HG03442 (cell line): Measurements from ENCODE around the gene ARMCX6.
"Not testable (repeated sequence)": the region's sequence is repeated elsewhere in the genome, so short reads cannot be mapped to it uniquely, and the experiment has no call there.

Experiments
- ATAC-seq: cut with Tn5 transposase; IDR thresholded peaks from one replicate; pipeline ENCODE4 v1.9.1; 2021; ENCODE audit warnings: mild to moderate bottlenecking, moderate library complexity; ENCODE audit not compliant: unreplicated experiment

The ARMCX6 gene

GRCh38 chrX:101617211-101618191 is at the start of gene ARMCX6:
ARMCX6 (minus strand) TSS chrX:101618000; CDS start chrX:101616620, 1,380 bp downstream.
- peak; percentile 92 for ATAC-seq

DNA sequence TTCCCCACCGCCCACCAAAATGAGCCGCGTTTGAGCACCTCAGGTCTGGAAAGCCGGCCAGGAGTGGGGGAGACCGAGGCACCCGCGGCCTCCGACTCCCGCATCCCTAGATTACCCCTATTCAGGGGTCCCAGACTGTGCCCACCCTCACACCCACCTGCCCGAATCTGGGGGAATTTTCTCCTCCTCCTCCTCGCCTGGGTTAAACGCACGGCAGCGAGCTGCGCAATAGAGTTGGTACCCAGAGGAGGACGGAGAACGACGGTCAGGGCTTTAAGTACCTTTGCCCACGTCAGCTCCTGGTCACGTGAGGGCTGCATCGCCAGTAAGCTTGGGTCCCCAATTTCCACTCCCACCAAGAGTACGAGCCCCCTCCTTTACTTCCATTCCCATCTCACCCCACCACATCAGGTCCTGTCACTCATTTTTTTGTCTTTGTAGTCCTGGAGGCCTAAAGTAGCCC is 41.8 kb upstream of the ARMCX6 start, which contains the start of gene ARMCX2:
Gene ARMCX2, minus strand, starts transcription at position 250 of the 463 bp plus-strand sequence. CDS start 2,262 bp downstream, outside the sequence.
- peak; percentile 62 for ATAC-seq

GRCh38 chrX:101658661-101659491 is 41.1 kb upstream of the ARMCX6 start:
- ATAC-seq = peak; percentile 76

- no peak for ATAC-seq
Measured at GRCh38 chrX:101657495-101657894, 39.7 kb upstream of the ARMCX6 start.

DNA sequence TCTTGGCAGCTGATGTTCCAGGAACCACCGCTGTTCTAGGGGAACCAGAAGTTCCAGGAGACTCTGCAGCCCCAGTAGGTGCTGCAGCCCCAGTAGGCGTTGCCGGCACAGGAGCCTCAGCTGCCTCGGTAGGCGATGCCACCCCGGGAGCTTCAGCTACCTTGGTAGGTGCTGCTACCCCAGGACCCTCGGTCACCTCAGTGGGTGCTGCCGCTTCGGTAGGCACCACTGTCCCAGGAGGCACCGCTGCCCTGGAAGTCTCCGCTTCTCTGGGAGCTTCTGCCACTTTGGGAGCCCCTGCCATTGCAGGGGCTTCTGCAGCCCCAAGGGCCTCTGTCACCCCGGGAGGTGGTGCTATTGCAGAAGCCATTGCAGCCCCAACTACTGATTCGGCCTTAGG is 39.0 kb upstream of the ARMCX6 start:
- no peak for ATAC-seq

- no peak for ATAC-seq
Measured at GRCh38 chrX:101655534-101655933, 37.7 kb upstream of the ARMCX6 start.

DNA sequence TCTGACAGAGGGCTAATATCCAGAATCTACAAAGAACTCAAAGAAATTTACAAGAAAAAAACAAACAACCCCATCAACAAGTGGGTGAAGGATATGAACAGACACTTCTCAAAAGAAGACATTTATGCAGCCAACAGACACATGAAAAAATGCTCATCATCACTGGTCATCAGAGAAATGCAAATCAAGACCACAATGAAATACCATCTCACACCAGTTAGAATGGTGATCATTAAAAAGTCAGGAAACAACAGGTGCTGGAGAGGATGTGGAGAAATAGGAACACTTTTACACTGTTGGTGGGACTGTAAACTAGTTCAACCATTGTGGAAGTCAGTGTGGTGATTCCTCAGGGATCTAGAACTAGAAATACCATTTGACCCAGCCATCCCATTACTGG is 29.9 kb upstream of the ARMCX6 start:
- ATAC-seq = not testable (repeated sequence)

DNA sequence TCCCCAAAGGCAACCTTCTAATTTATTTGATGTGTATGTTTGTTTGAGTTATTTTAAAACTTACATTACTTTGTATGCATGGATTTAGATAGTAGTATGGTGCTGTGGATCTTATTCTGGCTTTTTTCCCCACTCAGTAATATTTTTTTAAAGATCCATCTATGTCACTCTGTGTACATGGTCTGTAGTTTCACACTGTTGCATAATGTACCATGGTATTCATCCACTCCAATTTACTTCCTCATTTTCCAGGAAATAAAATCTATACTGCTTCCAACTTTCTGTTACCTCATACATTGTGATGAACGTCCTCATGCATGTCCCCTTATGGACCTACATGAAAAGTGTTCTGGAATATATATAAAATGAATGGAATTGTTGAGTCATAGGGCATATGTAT is 24.3 kb upstream of the ARMCX6 start:
- no peak for ATAC-seq

DNA sequence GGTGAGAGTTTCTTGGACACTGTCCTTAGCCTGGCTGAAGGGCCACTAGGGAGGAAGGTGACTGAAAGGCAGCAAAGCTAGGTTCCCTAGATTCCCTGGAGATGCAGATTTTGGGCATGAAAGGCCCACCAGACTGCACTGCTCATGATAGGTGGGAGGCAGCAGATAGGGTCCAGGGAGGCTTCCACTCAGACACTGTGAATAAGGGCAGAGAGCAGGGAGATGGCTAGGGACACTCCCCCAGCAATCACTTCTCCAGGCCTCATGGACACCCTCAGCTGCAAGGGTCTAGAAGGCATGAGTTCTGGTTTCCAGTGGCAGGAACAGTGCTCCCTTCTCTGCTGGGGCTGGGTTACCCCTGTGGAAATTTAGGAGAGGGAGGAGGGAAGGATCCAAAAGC is 21.8 kb upstream of the ARMCX6 start:
- no peak for ATAC-seq

GRCh38 chrX:101619364-101619763 is 1.6 kb upstream of the ARMCX6 start:
- ATAC-seq = no peak

- no peak for ATAC-seq
Measured at GRCh38 chrX:101605728-101606127, 12.1 kb downstream of the ARMCX6 start.

DNA sequence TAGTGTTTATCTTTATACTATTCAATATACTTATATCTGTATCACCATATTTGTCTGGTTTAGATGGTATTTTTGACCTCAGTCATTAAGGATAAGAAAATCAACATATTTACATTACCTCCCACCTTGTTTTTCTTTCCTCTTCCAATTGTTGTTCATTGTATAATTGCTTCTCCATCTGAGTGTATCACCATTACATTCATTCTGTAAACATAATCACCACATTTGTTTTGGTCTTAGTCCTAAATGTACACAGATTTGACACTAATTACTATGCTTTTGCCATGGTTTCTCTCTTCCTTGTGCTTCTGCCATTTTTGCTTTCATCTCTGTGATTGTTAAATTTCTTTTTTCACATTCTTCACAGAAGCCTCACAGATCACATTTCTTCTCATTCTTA is 12.7 kb downstream of the ARMCX6 start:
- ATAC-seq = no peak

DNA sequence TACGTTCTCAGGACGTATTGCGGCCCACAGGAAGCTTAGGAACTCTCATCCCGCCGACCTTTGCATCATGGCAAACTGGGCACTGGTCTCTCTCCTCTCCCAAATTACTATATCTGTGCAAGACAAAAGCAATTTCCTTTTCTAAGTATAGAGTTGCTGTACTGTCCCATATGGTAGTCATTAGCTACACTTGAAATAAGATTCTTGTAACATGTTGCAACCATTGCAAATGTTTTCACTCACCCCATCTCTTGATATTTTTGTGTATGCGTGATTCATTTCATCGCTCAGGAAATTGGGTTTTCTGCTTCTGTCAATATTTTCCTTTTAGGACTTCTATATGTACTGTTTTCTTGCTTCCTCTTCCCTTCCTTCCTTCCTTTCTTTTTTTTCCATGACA is 15.7 kb downstream of the ARMCX6 start:
- ATAC-seq = no peak

DNA sequence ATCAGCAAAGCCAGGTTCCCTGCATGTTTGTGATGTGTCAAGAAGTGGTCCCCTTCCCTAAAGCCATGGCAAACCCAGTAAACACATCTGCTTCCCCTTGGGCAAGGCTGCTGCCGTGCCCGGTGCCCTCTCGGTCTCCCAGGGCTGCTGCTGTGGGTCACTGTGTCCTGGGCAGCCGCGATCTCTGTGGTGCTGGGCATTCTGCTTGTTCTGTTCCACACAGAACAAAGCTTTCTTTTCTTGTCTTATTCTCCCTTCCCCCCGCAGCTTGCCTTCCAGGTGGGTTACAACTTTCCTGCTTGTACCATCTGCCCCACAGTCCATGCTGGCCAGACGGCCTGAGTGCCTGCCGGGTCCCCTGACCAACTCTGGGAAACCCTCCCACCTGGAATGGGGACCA is 18.2 kb downstream of the ARMCX6 start:
- ATAC-seq = not testable (repeated sequence)

GRCh38 chrX:101595739-101596419 is 21.9 kb downstream of the ARMCX6 start:
- ATAC-seq = peak; percentile 99
